Tibial artery (tissue), 4 donors: ENCODE data around the gene MTHFD1L.

Experiments used
- DNase-seq, 2 donors: peaks; one replicate each; pipeline ENCODE4 v3.0.0-alpha.2; 2019
- H3K27ac ChIP-seq, 2 donors: fragments of 200-600 bp; sonication (generic) in 1 of 2; 1 replicate in 1 of 2; 2 replicates in 1 of 2; pipeline ENCODE4 v1.5.1; 2018 to 2019; ENCODE audit warnings: mild to moderate bottlenecking in 1 of 2
- H3K27me3 ChIP-seq, 2 donors: fragments of 200-600 bp; sonication (generic) in 1 of 2; one replicate each; pipeline versions ENCODE4 v1.5.1 to v1.6.0; 2016 to 2019
- H3K36me3 ChIP-seq, 3 donors: fragments of 200-600 bp; sonication (generic) in 2 of 3; one replicate each; pipeline ENCODE4 v1.5.1; 2016 to 2019; ENCODE audit warnings: mild to moderate bottlenecking in 2 of 3
- H3K4me1 ChIP-seq, 4 donors: fragments of 200-600 bp; sonication (generic) in 2 of 4; 1 replicate in 3 of 4; 2 replicates in 1 of 4; pipeline ENCODE4 v1.5.1; 2016 to 2019
- H3K4me3 ChIP-seq, 2 donors: fragments of 200-600 bp; sonication (generic) in 1 of 2; 1 replicate in 1 of 2; 2 replicates in 1 of 2; pipeline ENCODE4 v1.5.1; 2018 to 2019; ENCODE audit warnings: mild to moderate bottlenecking in 2 of 2
- H3K9me3 ChIP-seq, 3 donors: fragments of 200-600 bp; sonication (generic) in 1 of 3; one replicate each; pipeline ENCODE4 v1.5.1; 2016 to 2019
- intact Hi-C: fragments of 100-400 bp; cut with DNase I; formaldehyde crosslinking; loops from one replicate; pipeline ENCODE4 v1.15.0; 2023; ENCODE audit warnings: low total_unique reads
- TF ChIP-seq, protein P1 (sequence below), 2 experiments: fragments of 200-600 bp in 1 of 2; fragments of 450-650 bp in 1 of 2; IDR thresholded peaks; one replicate each; pipeline ENCODE4 v1.5.1; 2017 to 2019; ENCODE audit warnings: antibody characterized with exemption in 2 of 2, mild to moderate bottlenecking in 1 of 2, moderate library complexity in 1 of 2

The MTHFD1L gene

DNA sequence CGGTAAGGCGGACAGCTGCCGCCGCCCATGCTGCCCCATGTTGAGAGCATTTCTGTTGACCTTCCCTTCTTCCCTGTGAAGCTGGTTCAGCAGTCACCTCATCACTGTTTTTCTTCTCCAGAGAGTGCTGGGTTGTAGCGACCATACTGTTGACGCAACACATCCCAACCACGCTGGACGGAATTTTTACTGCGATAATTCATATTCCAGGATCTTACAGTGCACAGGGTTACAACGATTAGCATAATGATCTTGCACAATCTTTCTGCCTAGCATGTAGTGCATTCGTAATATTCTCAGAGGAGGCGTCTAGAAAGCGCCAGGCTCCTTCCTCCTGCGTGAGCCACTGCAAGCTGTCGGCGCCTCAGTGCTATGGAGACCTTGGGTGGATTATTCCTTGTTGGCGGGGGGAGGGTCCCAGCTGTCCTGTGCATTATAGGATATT lies 137.0 kb downstream of the MTHFD1L start:
- intact Hi-C loops: no loop called here

DNA sequence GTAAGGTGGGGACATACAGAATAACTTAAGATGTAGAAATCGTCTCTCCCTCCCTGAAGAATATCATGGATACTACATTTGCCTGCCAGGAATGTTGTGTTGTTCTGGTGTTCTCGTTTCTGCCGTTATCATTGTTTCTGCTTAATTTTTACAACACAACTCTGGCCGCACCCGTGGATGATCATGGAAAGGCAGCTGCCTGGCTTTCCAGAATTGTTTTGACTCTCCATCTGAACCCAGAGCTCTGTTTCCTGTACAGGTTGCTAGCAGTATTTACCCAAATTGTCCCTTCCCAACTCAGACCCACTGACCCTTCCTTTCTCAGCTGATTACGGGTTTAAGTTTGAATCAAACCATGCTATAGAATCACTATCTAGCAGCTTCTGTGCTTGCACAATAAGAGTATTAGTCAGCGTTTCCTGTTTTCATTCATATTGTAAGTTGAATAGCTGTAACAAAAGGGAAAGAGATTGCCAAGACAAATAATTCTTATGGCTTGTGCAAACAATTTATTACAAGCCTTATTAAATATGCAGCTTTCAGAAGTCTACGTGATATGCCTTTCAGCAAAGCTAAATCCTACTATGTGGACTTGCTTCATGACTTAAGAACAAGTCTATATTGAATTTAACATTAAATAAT lies 139.0 kb downstream of the MTHFD1L start:
- no peaks in the 10 kb centered on the region for H3K36me3 ChIP-seq
- peak in 1 of 2 donors; percentile 49 for DNase-seq
- H3K27me3 ChIP-seq: no peaks in the 10 kb centered on the region
- no peak overlapping the region for H3K4me3 ChIP-seq
- intact Hi-C loops: no loop called here
- TF ChIP-seq, protein P1, sequence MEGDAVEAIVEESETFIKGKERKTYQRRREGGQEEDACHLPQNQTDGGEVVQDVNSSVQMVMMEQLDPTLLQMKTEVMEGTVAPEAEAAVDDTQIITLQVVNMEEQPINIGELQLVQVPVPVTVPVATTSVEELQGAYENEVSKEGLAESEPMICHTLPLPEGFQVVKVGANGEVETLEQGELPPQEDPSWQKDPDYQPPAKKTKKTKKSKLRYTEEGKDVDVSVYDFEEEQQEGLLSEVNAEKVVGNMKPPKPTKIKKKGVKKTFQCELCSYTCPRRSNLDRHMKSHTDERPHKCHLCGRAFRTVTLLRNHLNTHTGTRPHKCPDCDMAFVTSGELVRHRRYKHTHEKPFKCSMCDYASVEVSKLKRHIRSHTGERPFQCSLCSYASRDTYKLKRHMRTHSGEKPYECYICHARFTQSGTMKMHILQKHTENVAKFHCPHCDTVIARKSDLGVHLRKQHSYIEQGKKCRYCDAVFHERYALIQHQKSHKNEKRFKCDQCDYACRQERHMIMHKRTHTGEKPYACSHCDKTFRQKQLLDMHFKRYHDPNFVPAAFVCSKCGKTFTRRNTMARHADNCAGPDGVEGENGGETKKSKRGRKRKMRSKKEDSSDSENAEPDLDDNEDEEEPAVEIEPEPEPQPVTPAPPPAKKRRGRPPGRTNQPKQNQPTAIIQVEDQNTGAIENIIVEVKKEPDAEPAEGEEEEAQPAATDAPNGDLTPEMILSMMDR (IDR thresholded peaks at IDR 0.05): no peak
- H3K4me1 ChIP-seq: peaks cover 0 to 8% (median 4%) of the 10 kb centered on the region in 4 donors
- H3K27ac ChIP-seq: peak overlapping the region in 1 of 2 donors; percentile 0
- H3K9me3 ChIP-seq: no peaks in the 10 kb centered on the region

More for the DNA sequence above, 137.0 kb downstream of the MTHFD1L start:
- peaks cover 0 to 2% (median under 1%) of the 10 kb centered on the region in 4 donors for H3K4me1 ChIP-seq
- DNase-seq: no peak
- H3K27me3 ChIP-seq: no peaks in the 10 kb centered on the region
- no peak overlapping the region for H3K4me3 ChIP-seq
- H3K36me3 ChIP-seq: no peaks in the 10 kb centered on the region
- no peak overlapping the region for H3K27ac ChIP-seq
- TF ChIP-seq, protein P1 (IDR thresholded peaks at IDR 0.05): no peak
- no peaks in the 10 kb centered on the region for H3K9me3 ChIP-seq

DNA sequence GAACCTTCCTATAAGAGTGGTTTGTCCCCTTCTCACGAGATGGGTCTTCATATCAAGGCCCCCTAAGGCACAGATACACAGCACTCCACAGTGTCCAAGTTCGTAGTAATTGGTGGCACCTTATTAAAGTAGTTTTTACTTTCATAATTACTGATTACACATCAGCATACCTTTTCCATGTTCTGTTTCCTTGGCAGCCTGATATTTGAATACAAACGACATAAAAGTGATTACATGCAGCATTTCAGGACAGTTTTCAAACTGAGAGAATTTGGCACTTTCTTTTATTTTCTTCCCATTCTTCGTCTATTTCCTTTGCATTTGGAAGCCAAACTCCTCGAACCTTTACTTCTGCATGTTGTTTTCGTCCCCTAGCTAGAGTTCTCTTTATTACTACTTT lies 139.7 kb downstream of the MTHFD1L start:
- DNase-seq: no peak
- Histone ChIP-seq H3K27me3 (no peaks in the 10 kb centered on the region), H3K4me3 (no peak overlapping the region), H3K36me3 (no peaks in the 10 kb centered on the region), H3K9me3 (no peaks in the 10 kb centered on the region), H3K27ac (no peak overlapping the region), H3K4me1 (peaks cover 0 to 8% (median 4%) of the 10 kb centered on the region in 4 donors)
- TF ChIP-seq, protein P1 (IDR thresholded peaks at IDR 0.05): no peak
- intact Hi-C loops: no loop called here

DNA sequence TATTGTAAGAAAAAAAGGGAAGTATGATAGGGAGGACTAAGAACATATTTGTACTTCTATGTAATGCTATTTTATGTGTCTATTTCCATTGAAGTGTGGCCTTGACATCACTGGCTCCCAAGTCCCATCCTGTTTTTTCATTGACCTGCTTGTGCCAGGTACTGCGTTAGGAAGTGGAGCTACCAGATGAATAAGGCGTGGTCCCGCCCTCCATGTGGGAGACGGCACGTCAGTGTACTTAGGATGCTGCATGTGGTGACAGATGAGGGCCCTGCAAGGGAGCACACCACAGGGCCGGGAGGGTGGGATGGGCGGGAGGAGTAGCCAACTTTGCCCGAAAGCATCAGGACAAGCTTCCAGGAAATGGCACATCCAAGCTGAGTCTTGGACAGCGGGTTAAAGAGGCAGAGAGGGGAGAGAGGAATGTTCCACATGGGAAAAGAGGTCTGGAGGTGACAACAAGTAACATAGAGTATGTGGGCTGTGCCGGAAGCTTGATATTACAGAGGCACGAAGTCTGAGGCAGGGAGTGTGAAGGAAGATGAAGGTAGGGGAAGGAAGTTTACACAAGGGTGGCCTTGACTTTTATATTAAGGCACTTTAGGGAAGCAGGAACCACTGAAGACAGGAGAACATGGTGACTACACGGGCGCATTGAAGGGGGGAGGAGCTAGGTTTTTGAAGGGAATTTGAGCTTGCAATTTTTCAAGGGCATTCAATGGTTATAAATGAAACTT lies 140.6 kb downstream of the MTHFD1L start:
- Histone ChIP-seq H3K27me3 (no peaks in the 10 kb centered on the region), H3K27ac (no peak overlapping the region), H3K4me1 (peaks cover 0 to 8% (median 4%) of the 10 kb centered on the region in 4 donors), H3K9me3 (no peaks in the 10 kb centered on the region), H3K4me3 (no peak overlapping the region), H3K36me3 (no peaks in the 10 kb centered on the region)
- TF ChIP-seq, protein P1 (IDR thresholded peaks at IDR 0.05): no peak
- no peak for DNase-seq
- intact Hi-C loops: no loop called here

DNA sequence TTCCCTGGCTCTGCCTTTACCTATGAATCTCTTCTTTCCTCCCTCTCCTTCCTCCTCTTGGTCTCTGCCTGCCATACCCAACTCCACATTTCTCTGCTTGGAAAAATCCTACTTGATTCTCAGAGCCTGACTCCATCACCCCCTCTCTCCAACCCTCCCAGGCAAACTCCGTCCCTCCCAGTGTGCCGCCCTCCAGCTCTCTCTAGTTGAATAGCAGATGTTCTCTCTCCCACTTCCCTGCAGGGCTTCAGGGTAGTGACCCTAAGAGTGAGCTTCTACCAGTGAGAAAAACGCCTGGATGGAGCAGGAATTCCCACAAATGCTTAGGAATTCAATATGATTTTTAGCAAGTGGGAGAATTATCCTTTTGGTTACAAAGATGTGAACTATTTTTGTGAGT lies 141.6 kb downstream of the MTHFD1L start:
- H3K27me3 ChIP-seq: no peaks in the 10 kb centered on the region
- no peak overlapping the region for H3K4me3 ChIP-seq
- DNase-seq: no peak
- no peak overlapping the region for H3K27ac ChIP-seq
- H3K4me1 ChIP-seq: peaks cover 0 to 8% (median 4%) of the 10 kb centered on the region in 4 donors
- H3K36me3 ChIP-seq: no peaks in the 10 kb centered on the region
- no peaks in the 10 kb centered on the region for H3K9me3 ChIP-seq
- intact Hi-C loops: no loop called here
- TF ChIP-seq, protein P1 (IDR thresholded peaks at IDR 0.05): no peak
